NT2/D1 (cell line): ENCODE results near the gene SPATA22.

Experiments used
- SUZ12 ChIP-seq: IDR thresholded peaks from 2 replicates; pipeline ENCODE4 v1.6.1; 2011; ENCODE audit not compliant: insufficient read length, insufficient read depth; ENCODE audit errors: extremely low read depth
- ZNF274 ChIP-seq: IDR thresholded peaks from 2 replicates; pipeline ENCODE4 v1.6.1; 2011; ENCODE audit warnings: mild to moderate bottlenecking, low read depth, low read length

DNA sequence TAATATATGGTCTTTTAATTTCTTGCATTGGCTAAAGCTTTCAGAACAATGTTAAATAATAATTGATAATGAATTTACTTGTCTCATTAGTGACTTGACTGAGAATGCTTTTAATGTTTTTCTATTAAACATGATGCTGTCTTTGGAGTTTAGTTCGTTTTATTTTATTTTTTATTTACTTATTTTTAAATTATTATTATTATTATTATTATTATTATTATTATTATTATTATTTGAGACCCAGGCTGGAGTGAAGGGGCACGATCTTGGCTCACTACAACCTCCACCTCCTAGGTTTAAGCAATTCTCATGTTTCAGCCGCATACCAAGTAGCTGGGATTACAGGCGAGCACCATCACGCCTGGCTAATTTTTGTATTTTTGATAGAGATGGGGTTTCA is 56.0 kb downstream of the SPATA22 start:
- TF ChIP-seq ZNF274 (no peak), SUZ12 (no peak)
